Esophagus muscularis mucosa (tissue), 4 donors: ENCODE data around the gene MX1. TPM values are rescaled to one million over a fixed set of nuclear protein-coding genes. Genes with fewer than 3 reads are reported as not detected.

ENCODE experiments used
- DNase-seq: peaks from one replicate; pipeline ENCODE4 v3.0.0-alpha.2; 2017; ENCODE audit errors: extremely low spot score
- H3K27ac ChIP-seq, 4 donors: fragments of 200-600 bp; sonication (generic); replicated peaks in 1 of 4; 1 replicate in 3 of 4; 2 replicates in 1 of 4; pipeline ENCODE4 v1.5.1; 2016 to 2019; ENCODE audit warnings: mild to moderate bottlenecking in 1 of 4
- H3K27me3 ChIP-seq, 4 donors: fragments of 200-600 bp; sonication (generic); one replicate each; pipeline versions ENCODE4 v1.5.1 to v1.6.0; 2016 to 2019
- H3K36me3 ChIP-seq, 4 donors: fragments of 200-600 bp; sonication (generic); one replicate each; pipeline ENCODE4 v1.5.1; 2016 to 2019
- H3K4me1 ChIP-seq, 4 donors: fragments of 200-600 bp; sonication (generic); one replicate each; pipeline ENCODE4 v1.5.1; 2016 to 2019
- H3K4me3 ChIP-seq, 4 donors: fragments of 200-600 bp; sonication (generic); 1 replicate in 2 of 4; 2 replicates in 2 of 4; pipeline ENCODE4 v1.5.1; 2016 to 2019; ENCODE audit warnings: mild to moderate bottlenecking in 4 of 4, moderate library complexity in 1 of 4
- H3K9me3 ChIP-seq, 4 donors: fragments of 200-600 bp; sonication (generic); 1 replicate in 3 of 4; 2 replicates in 1 of 4; pipeline ENCODE4 v1.5.1; 2016 to 2019
- CTCF ChIP-seq, 3 experiments: fragments of 200-600 bp in 2 of 3; fragments of 450-650 bp in 1 of 3; sonication (generic) in 2 of 3; IDR thresholded peaks; one replicate each; pipeline ENCODE4 v1.5.1; 2017 to 2019; ENCODE audit warnings: antibody characterized with exemption in 3 of 3, mild to moderate bottlenecking in 2 of 3, moderate library complexity in 1 of 3
- EP300 ChIP-seq: sonication (generic); formaldehyde crosslinking; IDR thresholded peaks from one replicate; pipeline ENCODE4 v1.6.1; 2017; ENCODE audit warnings: antibody characterized with exemption
- POLR2A ChIP-seq: fragments of 450-650 bp; IDR thresholded peaks from one replicate; pipeline ENCODE4 v1.6.1; 2017; ENCODE audit warnings: antibody characterized with exemption, moderate library complexity, mild to moderate bottlenecking, low read depth
- POLR2AphosphoS5 ChIP-seq, 2 donors: sonication (generic); formaldehyde crosslinking; IDR thresholded peaks; one replicate each; pipeline ENCODE4 v1.6.1; 2017; ENCODE audit warnings: antibody characterized with exemption in 2 of 2
- WGBS: methylation state at CpG from one replicate; pipeline ENCODE4 v1.1.5; 2018; 5-methylcytosine and 5-hydroxymethylcytosine counted together
- intact Hi-C: fragments of 100-400 bp; cut with DNase I; formaldehyde crosslinking; loops from one replicate; pipeline ENCODE4 v1.15.1; 2023
- total RNA-seq, 4 donors: library from RNA; depleted of rRNA; stranded (reverse); fragments of >200 nt; gene quantifications; one replicate each; pipeline versions ENCODE4 v1.1.0 to v1.2.1, GENCODE V29; 2016

Gene MX1
- total RNA-seq, 4 donors from 2014 or later: 13.8 to 34.6 (median 22.2) TPM

GRCh38 chr21:41429925-41430491 lies 4.0 kb downstream of the MX1 start:
- H3K36me3 ChIP-seq: peaks cover 21 to 71% (median 40%) of the 10 kb centered on the region in 4 donors
- intact Hi-C loops: no loop called here
- peak; percentile 75 for DNase-seq

GRCh38 chr21:41431788-41432548 lies 5.9 kb downstream of the MX1 start:
- no peaks in the 10 kb centered on the region for H3K9me3 ChIP-seq
- intact Hi-C loops: no loop called here
- H3K36me3 ChIP-seq: peaks cover 24 to 91% (median 59%) of the 10 kb centered on the region in 4 donors
- no peak for TF ChIP-seq EP300
- TF ChIP-seq CTCF (IDR thresholded peaks at IDR 0.05): no peak
- no peak for TF ChIP-seq POLR2AphosphoS5 (IDR thresholded peaks at IDR 0.05)
- no peak for TF ChIP-seq POLR2A
- H3K27ac ChIP-seq: no peak overlapping the region
- no peaks in the 10 kb centered on the region for H3K27me3 ChIP-seq
- WGBS: 83% methylated on average over 14 of the region's 16 CpGs
- no peak overlapping the region for H3K4me3 ChIP-seq
- no peak for DNase-seq
- H3K4me1 ChIP-seq: peaks cover 0 to 18% (median 7%) of the 10 kb centered on the region in 4 donors

More at GRCh38 chr21:41429925-41430491, 4.0 kb downstream of the MX1 start:
- no peak overlapping the region for H3K4me3 ChIP-seq
- no peak overlapping the region for H3K27ac ChIP-seq
- WGBS: 83% methylated on average over 9 of the region's 9 CpGs
- peaks cover 4 to 30% (median 19%) of the 10 kb centered on the region in 4 donors for H3K4me1 ChIP-seq
- no peaks in the 10 kb centered on the region for H3K27me3 ChIP-seq
- H3K9me3 ChIP-seq: no peaks in the 10 kb centered on the region
- TF ChIP-seq POLR2A (no peak), CTCF (IDR thresholded peaks at IDR 0.05) (no peak), POLR2AphosphoS5 (IDR thresholded peaks at IDR 0.05) (no peak), EP300 (no peak)

- Histone ChIP-seq H3K36me3 (peaks cover 24 to 96% (median 68%) of the 10 kb centered on the region in 4 donors), H3K4me1 (peaks cover 0 to 10% (median 0%) of the 10 kb centered on the region in 4 donors), H3K27me3 (no peaks in the 10 kb centered on the region), H3K27ac (no peak overlapping the region), H3K9me3 (no peaks in the 10 kb centered on the region), H3K4me3 (no peak overlapping the region)
- 75% methylated on average over 10 of the region's 10 CpGs for WGBS
- no peak for DNase-seq
- intact Hi-C loops: no loop called here
- no peak for TF ChIP-seq CTCF (IDR thresholded peaks at IDR 0.05)
- TF ChIP-seq EP300: no peak
- no peak for TF ChIP-seq POLR2AphosphoS5 (IDR thresholded peaks at IDR 0.05)
Measured at GRCh38 chr21:41432562-41433460, 6.8 kb downstream of the MX1 start.

- no peaks in the 10 kb centered on the region for H3K9me3 ChIP-seq
- H3K4me3 ChIP-seq: no peak overlapping the region
- H3K27me3 ChIP-seq: no peaks in the 10 kb centered on the region
- H3K27ac ChIP-seq: no peak overlapping the region
- peaks cover 24 to 96% (median 73%) of the 10 kb centered on the region in 4 donors for H3K36me3 ChIP-seq
- no peak for DNase-seq
- WGBS: 91% methylated on average over 2 of the region's 2 CpGs
- peaks cover 0 to 2% (median 0%) of the 10 kb centered on the region in 4 donors for H3K4me1 ChIP-seq
- TF ChIP-seq CTCF (IDR thresholded peaks at IDR 0.05): no peak
- no peak for TF ChIP-seq POLR2AphosphoS5 (IDR thresholded peaks at IDR 0.05)
- no peak for TF ChIP-seq POLR2A
- no peak for TF ChIP-seq EP300
- intact Hi-C loops: no loop called here
Measured at GRCh38 chr21:41433566-41433965, 7.5 kb downstream of the MX1 start.
